Naive thymus-derived CD4-positive, alpha-beta T cell (primary cell): ENCODE results near the gene COL19A1. TPM values are rescaled to one million over a fixed set of nuclear protein-coding genes. Genes with fewer than 3 reads are reported as not detected.

Experiments
- polyA plus RNA-seq, 2 donors: library from polyadenylated mRNA; unstranded; fragments of 300-500 nt; fragmentation: Illumina TruSeq; gene quantifications; one replicate each; pipeline ENCODE4 v1.2.3, GENCODE V29; 2021
- total RNA-seq, 6 experiments: library from RNA in 5 of 6; stranded (reverse) in 5 of 6; gene quantifications; 1 replicate in 5 of 6; 2 replicates in 1 of 6; pipeline ENCODE4 v1.2.3 and lab custom pipeline; 2021 to 2026

The COL19A1 gene
- total and polyA plus RNA-seq, 7 experiments from 2014 or later: 0.02 to 1.3 (median 0.32) TPM; not detected in 2

Other genes with a start within 250 kb of the COL19A1 start
- gene LMBRD1, start 69.5 kb upstream of the COL19A1 start, total RNA-seq: 10 to 100 TPM; 27.4 to 49.1 (median 41.7) TPM
- gene LMBRD1, start 69.5 kb upstream of the COL19A1 start, polyA plus RNA-seq: 10 to 100 TPM; 44.7 to 45.5 TPM